ENCODE data around the gene CHRNE.

DNA sequence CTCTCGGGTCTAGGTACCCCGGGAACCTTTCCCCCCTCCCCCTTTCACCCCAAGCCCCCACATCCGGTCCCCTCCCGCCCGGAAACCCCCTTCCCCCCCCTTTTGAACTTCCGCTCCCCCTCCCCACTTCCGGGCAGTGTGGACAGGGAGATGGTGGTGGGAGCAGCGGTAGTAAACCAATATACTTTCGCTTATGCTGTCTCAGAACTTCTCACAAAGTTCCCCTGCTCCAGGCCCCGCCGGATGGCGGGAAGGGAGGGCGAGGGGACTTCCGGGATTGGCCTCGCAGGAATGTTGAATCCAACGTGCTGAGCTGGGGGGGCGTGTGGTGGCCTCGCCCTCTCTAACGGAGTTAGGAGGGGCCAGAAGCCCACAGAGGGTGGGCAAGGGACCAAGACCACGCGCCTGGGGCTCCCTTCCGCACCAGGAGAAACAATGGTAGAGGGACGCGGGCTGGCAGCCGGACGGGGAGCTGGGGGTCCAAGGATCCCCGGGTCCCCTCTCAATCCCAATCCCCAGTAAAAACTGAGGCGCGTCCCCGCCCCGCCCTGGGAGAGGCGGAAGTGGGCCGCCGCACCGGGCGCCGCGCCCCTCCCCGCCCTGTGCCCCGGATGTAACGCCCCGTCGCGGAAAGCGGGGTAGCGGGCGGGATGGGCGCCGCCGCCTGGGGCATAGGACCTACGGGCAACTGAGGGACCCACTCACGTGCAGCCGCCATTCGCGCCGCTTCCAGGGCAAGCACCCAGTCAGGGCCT lies 44.7 kb upstream of the CHRNE start:
- TF ChIP-seq THYN1 (CRISPR knock-in tag; IDR thresholded peaks at IDR 0.05; ENCODE audit: borderline replicate concordance, low read depth) = no peak
- peak; percentile 3; the same call in 1 of the 2 replicates for TF ChIP-seq ZFX (CRISPR knock-in tag; IDR thresholded peaks at IDR 0.05; ENCODE audit: low read depth)
- TF ChIP-seq, protein P1, sequence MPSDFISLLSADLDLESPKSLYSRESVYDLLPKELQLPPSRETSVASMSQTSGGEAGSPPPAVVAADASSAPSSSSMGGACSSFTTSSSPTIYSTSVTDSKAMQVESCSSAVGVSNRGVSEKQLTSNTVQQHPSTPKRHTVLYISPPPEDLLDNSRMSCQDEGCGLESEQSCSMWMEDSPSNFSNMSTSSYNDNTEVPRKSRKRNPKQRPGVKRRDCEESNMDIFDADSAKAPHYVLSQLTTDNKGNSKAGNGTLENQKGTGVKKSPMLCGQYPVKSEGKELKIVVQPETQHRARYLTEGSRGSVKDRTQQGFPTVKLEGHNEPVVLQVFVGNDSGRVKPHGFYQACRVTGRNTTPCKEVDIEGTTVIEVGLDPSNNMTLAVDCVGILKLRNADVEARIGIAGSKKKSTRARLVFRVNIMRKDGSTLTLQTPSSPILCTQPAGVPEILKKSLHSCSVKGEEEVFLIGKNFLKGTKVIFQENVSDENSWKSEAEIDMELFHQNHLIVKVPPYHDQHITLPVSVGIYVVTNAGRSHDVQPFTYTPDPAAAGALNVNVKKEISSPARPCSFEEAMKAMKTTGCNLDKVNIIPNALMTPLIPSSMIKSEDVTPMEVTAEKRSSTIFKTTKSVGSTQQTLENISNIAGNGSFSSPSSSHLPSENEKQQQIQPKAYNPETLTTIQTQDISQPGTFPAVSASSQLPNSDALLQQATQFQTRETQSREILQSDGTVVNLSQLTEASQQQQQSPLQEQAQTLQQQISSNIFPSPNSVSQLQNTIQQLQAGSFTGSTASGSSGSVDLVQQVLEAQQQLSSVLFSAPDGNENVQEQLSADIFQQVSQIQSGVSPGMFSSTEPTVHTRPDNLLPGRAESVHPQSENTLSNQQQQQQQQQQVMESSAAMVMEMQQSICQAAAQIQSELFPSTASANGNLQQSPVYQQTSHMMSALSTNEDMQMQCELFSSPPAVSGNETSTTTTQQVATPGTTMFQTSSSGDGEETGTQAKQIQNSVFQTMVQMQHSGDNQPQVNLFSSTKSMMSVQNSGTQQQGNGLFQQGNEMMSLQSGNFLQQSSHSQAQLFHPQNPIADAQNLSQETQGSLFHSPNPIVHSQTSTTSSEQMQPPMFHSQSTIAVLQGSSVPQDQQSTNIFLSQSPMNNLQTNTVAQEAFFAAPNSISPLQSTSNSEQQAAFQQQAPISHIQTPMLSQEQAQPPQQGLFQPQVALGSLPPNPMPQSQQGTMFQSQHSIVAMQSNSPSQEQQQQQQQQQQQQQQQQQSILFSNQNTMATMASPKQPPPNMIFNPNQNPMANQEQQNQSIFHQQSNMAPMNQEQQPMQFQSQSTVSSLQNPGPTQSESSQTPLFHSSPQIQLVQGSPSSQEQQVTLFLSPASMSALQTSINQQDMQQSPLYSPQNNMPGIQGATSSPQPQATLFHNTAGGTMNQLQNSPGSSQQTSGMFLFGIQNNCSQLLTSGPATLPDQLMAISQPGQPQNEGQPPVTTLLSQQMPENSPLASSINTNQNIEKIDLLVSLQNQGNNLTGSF (CRISPR knock-in tag; IDR thresholded peaks at IDR 0.05) = no peak
- no peak for TF ChIP-seq GPBP1L1 (CRISPR knock-in tag; IDR thresholded peaks at IDR 0.05)
